Activated naive CD4-positive, alpha-beta T cell treated with anti-CD3 and anti-CD28 coated beads for 36 hours (primary cell): ENCODE data around the gene CLCN2. TPM values are rescaled to one million over a fixed set of nuclear protein-coding genes. Genes with fewer than 3 reads are reported as not detected.

ENCODE experiments used
- CTCF ChIA-PET: fragments of 350-600 bp; sonication (Branson Sonifier 250); formaldehyde crosslinking; loops from one replicate; lab custom pipeline; 2021; ENCODE audit warnings: antibody characterized with exemption; lab: Charles Lee
- DNase-seq: peaks from one replicate; pipeline ENCODE4 v3.0.0-alpha.2; 2020
- H3K27ac Mint-ChIP-seq: one replicate; pipeline ENCODE4 v1.8.0; 2021; ENCODE audit warnings: mild to moderate bottlenecking, mixed read lengths
- H3K27me3 Mint-ChIP-seq: one replicate; pipeline ENCODE4 v1.8.0; 2021; ENCODE audit warnings: low read depth, mixed read lengths
- H3K36me3 Mint-ChIP-seq: one replicate; pipeline ENCODE4 v1.8.0; 2021; ENCODE audit warnings: low read depth, mixed read lengths
- H3K4me1 Mint-ChIP-seq: one replicate; pipeline ENCODE4 v1.8.0; 2021; ENCODE audit warnings: low read depth, mixed read lengths
- H3K4me3 Mint-ChIP-seq: one replicate; pipeline ENCODE4 v1.8.0; 2021; ENCODE audit warnings: mild to moderate bottlenecking, moderate library complexity, mixed read lengths
- H3K9me3 Mint-ChIP-seq: one replicate; pipeline ENCODE4 v1.8.0; 2021; ENCODE audit warnings: mixed read lengths
- intact Hi-C: fragments of 100-400 bp; cut with micrococcal nuclease; formaldehyde crosslinking; loops from one replicate; pipeline ENCODE4 v1.15.1; 2023
- total RNA-seq, 2 experiments: library from RNA; stranded (reverse); gene quantifications; one replicate each; pipeline ENCODE4 v1.2.3, GENCODE V29; 2021

CLCN2 gene
- total RNA-seq, 2 experiments from 2014 or later: 2.9 TPM

GRCh38 chr3:184378651-184379357, 17.4 kb upstream of the CLCN2 start:
- CTCF ChIA-PET: interaction anchor here (0.5 kb wide), 1 partner anchor 296 kb away, joined by 3 read pairs; no protein-coding TSS in a partner anchor
- Mint-ChIP-seq H3K9me3 (no peaks in the 10 kb centered on the region), H3K36me3 (no peaks in the 10 kb centered on the region), H3K4me1 (peaks cover 6% of the 10 kb centered on the region), H3K27me3 (peaks cover 31% of the 10 kb centered on the region), H3K4me3 (peak overlapping the region; percentile 49), H3K27ac (no peak overlapping the region)
- intact Hi-C loops: no loop called here
- DNase-seq: no peak

GRCh38 chr3:184377882-184378445, 16.6 kb upstream of the CLCN2 start, which contains the start of gene THPO:
TSS of gene THPO (minus strand) at chr3:184378207. CDS start at chr3:184376259, 1,948 bp downstream.
- no peaks in the 10 kb centered on the region for H3K36me3 Mint-ChIP-seq
- intact Hi-C loops: no loop called here
- H3K27me3 Mint-ChIP-seq: peaks cover 31% of the 10 kb centered on the region
- peaks cover 6% of the 10 kb centered on the region for H3K4me1 Mint-ChIP-seq
- no peaks in the 10 kb centered on the region for H3K9me3 Mint-ChIP-seq
- no peak for DNase-seq
- CTCF ChIA-PET: interaction anchor here (0.8 kb wide), 1 partner anchor 24 kb away, joined by 3 read pairs; no protein-coding TSS in a partner anchor
- no peak within 1 kb of the TSS for H3K27ac Mint-ChIP-seq
- H3K4me3 Mint-ChIP-seq: peak within 1 kb of the TSS; percentile 49

GRCh38 chr3:184377374-184377773, 16.0 kb upstream of the CLCN2 start:
- Mint-ChIP-seq H3K27ac (no peak overlapping the region), H3K9me3 (no peaks in the 10 kb centered on the region), H3K4me1 (peaks cover 6% of the 10 kb centered on the region), H3K4me3 (no peak overlapping the region), H3K36me3 (no peaks in the 10 kb centered on the region), H3K27me3 (peaks cover 31% of the 10 kb centered on the region)
- intact Hi-C loops: no loop called here
- no peak for DNase-seq
- CTCF ChIA-PET: interaction anchor here (0.8 kb wide), 1 partner anchor 23 kb away, joined by 3 read pairs; no protein-coding TSS in a partner anchor

GRCh38 chr3:184375747-184376461, 14.5 kb upstream of the CLCN2 start:
- no peak overlapping the region for H3K4me3 Mint-ChIP-seq
- no peak overlapping the region for H3K27ac Mint-ChIP-seq
- intact Hi-C loops: no loop called here
- no peaks in the 10 kb centered on the region for H3K36me3 Mint-ChIP-seq
- peaks cover 11% of the 10 kb centered on the region for H3K4me1 Mint-ChIP-seq
- no peak for DNase-seq
- CTCF ChIA-PET: interaction anchor here (0.9 to 5.3 kb wide), 2 partner anchors 70 to 165 kb away, joined by 3 to 81 read pairs; no protein-coding TSS in a partner anchor
- H3K9me3 Mint-ChIP-seq: no peaks in the 10 kb centered on the region
- peaks cover 18% of the 10 kb centered on the region for H3K27me3 Mint-ChIP-seq

GRCh38 chr3:184373422-184373821, 12.0 kb upstream of the CLCN2 start:
- intact Hi-C loops: no loop called here
- H3K27ac Mint-ChIP-seq: no peak overlapping the region
- peaks cover 6% of the 10 kb centered on the region for H3K4me1 Mint-ChIP-seq
- H3K4me3 Mint-ChIP-seq: no peak overlapping the region
- no peaks in the 10 kb centered on the region for H3K9me3 Mint-ChIP-seq
- no peak for DNase-seq
- H3K27me3 Mint-ChIP-seq: peaks cover 4% of the 10 kb centered on the region
- H3K36me3 Mint-ChIP-seq: peaks cover 5% of the 10 kb centered on the region
- CTCF ChIA-PET: interaction anchor here (0.7 to 8.5 kb wide), 8 partner anchors 11 to 178 kb away, joined by 3 to 85 read pairs (median 16); partner anchors contain the start of genes CLCN2 and POLR2H

- DNase-seq: no peak
- intact Hi-C loops: no loop called here
- Mint-ChIP-seq H3K4me3 (no peak overlapping the region), H3K27me3 (peaks cover under 1% of the 10 kb centered on the region), H3K4me1 (peaks cover 9% of the 10 kb centered on the region), H3K36me3 (peaks cover 8% of the 10 kb centered on the region), H3K27ac (no peak overlapping the region), H3K9me3 (no peaks in the 10 kb centered on the region)
- CTCF ChIA-PET: interaction anchor here (0.7 to 8.5 kb wide), 12 partner anchors 11 to 178 kb away, joined by 3 to 85 read pairs (median 12); partner anchors contain the start of genes CLCN2 and POLR2H
Observed at GRCh38 chr3:184372911-184373310, 11.5 kb upstream of the CLCN2 start.

GRCh38 chr3:184372296-184372821, 11.0 kb upstream of the CLCN2 start:
- CTCF ChIA-PET: interaction anchor here (0.5 to 8.5 kb wide), 33 partner anchors 9 to 476 kb away, joined by 3 to 85 read pairs (median 5); partner anchors contain the start of genes CLCN2, EPHB3 and POLR2H
- intact Hi-C loops: no loop called here
- Mint-ChIP-seq H3K4me3 (no peak overlapping the region), H3K27me3 (no peaks in the 10 kb centered on the region), H3K27ac (no peak overlapping the region), H3K4me1 (peaks cover 10% of the 10 kb centered on the region), H3K9me3 (no peaks in the 10 kb centered on the region), H3K36me3 (peaks cover 14% of the 10 kb centered on the region)
- no peak for DNase-seq

GRCh38 chr3:184371570-184372018, 10.2 kb upstream of the CLCN2 start:
- H3K36me3 Mint-ChIP-seq: peaks cover 21% of the 10 kb centered on the region
- H3K27me3 Mint-ChIP-seq: no peaks in the 10 kb centered on the region
- no peak overlapping the region for H3K27ac Mint-ChIP-seq
- H3K4me1 Mint-ChIP-seq: peaks cover 16% of the 10 kb centered on the region
- DNase-seq: peak; percentile 80
- intact Hi-C loops: loop anchor here (1.0 to 2.0 kb wide), 4 partner anchors 46 to 173 kb away; no protein-coding TSS in a partner anchor
- CTCF ChIA-PET: interaction anchor here (0.5 to 8.5 kb wide), 39 partner anchors 10 to 475 kb away, joined by 3 to 85 read pairs (median 4); partner anchors contain the start of genes CLCN2, EPHB3 and POLR2H
- H3K4me3 Mint-ChIP-seq: no peak overlapping the region
- no peaks in the 10 kb centered on the region for H3K9me3 Mint-ChIP-seq

- no peak for DNase-seq
- Mint-ChIP-seq H3K9me3 (no peaks in the 10 kb centered on the region), H3K27ac (peak overlapping the region; percentile 15), H3K27me3 (no peaks in the 10 kb centered on the region), H3K4me1 (peaks cover 33% of the 10 kb centered on the region), H3K36me3 (peaks cover 40% of the 10 kb centered on the region), H3K4me3 (no peak overlapping the region)
- intact Hi-C loops: no loop called here
- CTCF ChIA-PET: interaction anchor here (1.0 to 8.5 kb wide), 4 partner anchors 15 to 176 kb away, joined by 3 to 85 read pairs (median 4); no protein-coding TSS in a partner anchor
Observed at GRCh38 chr3:184368586-184369183, 7.3 kb upstream of the CLCN2 start.

- no peaks in the 10 kb centered on the region for H3K9me3 Mint-ChIP-seq
- peaks cover 45% of the 10 kb centered on the region for H3K36me3 Mint-ChIP-seq
- H3K4me3 Mint-ChIP-seq: no peak overlapping the region
- CTCF ChIA-PET: interaction anchor here (0.5 to 8.5 kb wide), 4 partner anchors 14 to 466 kb away, joined by 3 to 85 read pairs (median 4); no protein-coding TSS in a partner anchor
- H3K4me1 Mint-ChIP-seq: peaks cover 33% of the 10 kb centered on the region
- H3K27ac Mint-ChIP-seq: peak overlapping the region; percentile 50
- intact Hi-C loops: no loop called here
- H3K27me3 Mint-ChIP-seq: no peaks in the 10 kb centered on the region
- no peak for DNase-seq
Observed at GRCh38 chr3:184368116-184368515, 6.7 kb upstream of the CLCN2 start.

- H3K27me3 Mint-ChIP-seq: no peaks in the 10 kb centered on the region
- H3K4me3 Mint-ChIP-seq: no peak overlapping the region
- no peak overlapping the region for H3K27ac Mint-ChIP-seq
- CTCF ChIA-PET: interaction anchor here (0.6 to 8.5 kb wide), 4 partner anchors 114 to 178 kb away, joined by 3 to 85 read pairs (median 3); no protein-coding TSS in a partner anchor
- peaks cover 33% of the 10 kb centered on the region for H3K4me1 Mint-ChIP-seq
- H3K9me3 Mint-ChIP-seq: no peaks in the 10 kb centered on the region
- intact Hi-C loops: no loop called here
- peaks cover 45% of the 10 kb centered on the region for H3K36me3 Mint-ChIP-seq
- no peak for DNase-seq
Observed at GRCh38 chr3:184366619-184367289, 5.3 kb upstream of the CLCN2 start.
